K562 (cell line): ENCODE measurements around the gene PCGF6. TPM values are rescaled to one million over a fixed set of nuclear protein-coding genes. Genes with fewer than 3 reads are reported as not detected.

ENCODE experiments used
- ATAC-seq: fragments of 200-7000 bp; cut with Tn5 transposase; 3 replicates; pipeline ENCODE4 v1.9.1; 2020; ENCODE audit warnings: moderate library complexity
- BruUV-seq: library from RNA; stranded (reverse); fragments of 400-500 nt; replicated peaks from 2 replicates; lab custom pipeline; 2021; lab: Mats Ljungman, UMichigan
- CTCF ChIA-PET: fragments of 300-600 bp; formaldehyde crosslinking; extraction: SDS; loops from one replicate; lab custom pipeline; 2021; ENCODE audit warnings: low intra/inter-chr PET ratio; lab: Yijun Ruan, JAX
- POLR2A ChIA-PET: fragments of 300-600, 350-650 bp; sonication (Branson Sonifier 250); formaldehyde crosslinking; extraction: SDS; loops from one replicate; lab custom pipeline; 2021; ENCODE audit warnings: antibody characterized with exemption, inconsistent platforms; lab: Yijun Ruan, JAX
- DNase-seq, 4 experiments: peaks; one replicate each; pipeline versions ENCODE4 v3.0.0 to v3.0.0-alpha.2; 2011 to 2018; ENCODE audit warnings: low spot score in 3 of 4, mixed read lengths in 3 of 4; ENCODE audit errors: extremely low read depth in 1 of 4
- FAIRE-seq: peaks from 2 replicates; lab custom pipeline; 2011; peaks lifted over from hg19 to GRCh38; lab: Jason Lieb, UNC
- H2AFZ ChIP-seq: 2 replicates; pipeline ENCODE4 v1.6.0; 2011; ENCODE audit warnings: low read depth, low read length, control low read depth, inconsistent platforms
- H3K27ac ChIP-seq: fragments of 200-600 bp; 3 replicates; pipeline ENCODE4 v1.8.0; 2011; ENCODE audit warnings: low read depth, mild to moderate bottlenecking, control low read depth, inconsistent platforms, low read length, moderate library complexity, mixed read lengths; ENCODE audit errors: extremely low read depth
- H3K27me3 ChIP-seq, 2 experiments: fragments of 300-600 bp in 1 of 2; 2 replicates in 1 of 2; 3 replicates in 1 of 2; pipeline versions ENCODE4 v1.6.0 to v1.8.0; 2011; ENCODE audit warnings: inconsistent platforms in 2 of 2, low read length in 2 of 2, mild to moderate bottlenecking in 1 of 2, mixed read lengths in 1 of 2, moderate library complexity in 1 of 2; ENCODE audit not compliant: control insufficient read depth in 2 of 2, insufficient read depth in 2 of 2
- H3K36me3 ChIP-seq: fragments of 300-600 bp; 3 replicates; pipeline ENCODE4 v1.8.0; 2011; ENCODE audit warnings: mild to moderate bottlenecking, low read length, inconsistent platforms; ENCODE audit not compliant: control insufficient read depth, insufficient read depth
- H3K4me1 ChIP-seq, 2 experiments: fragments of 200-600 bp in 1 of 2; replicated peaks in 1 of 2; 2 replicates in 1 of 2; 3 replicates in 1 of 2; pipeline versions ENCODE4 v1.5.1 to v1.8.0; 2011; ENCODE audit warnings: inconsistent platforms in 2 of 2, low read length in 2 of 2, mild to moderate bottlenecking in 1 of 2, mixed read lengths in 1 of 2, moderate library complexity in 1 of 2; ENCODE audit not compliant: control insufficient read depth in 2 of 2, insufficient read depth in 2 of 2
- H3K4me2 ChIP-seq: 2 replicates; pipeline ENCODE4 v1.6.1; 2011; ENCODE audit warnings: low read length, control low read depth, inconsistent platforms, mixed read lengths; ENCODE audit not compliant: insufficient read depth
- H3K4me3 ChIP-seq: fragments of 200-600 bp; sonication (generic), shearing (Covaris generic); 2 replicates; pipeline ENCODE4 v1.5.1; 2016; ENCODE audit warnings: control low read depth, inconsistent platforms
- H3K79me2 ChIP-seq: fragments of 200-600 bp; 3 replicates; pipeline ENCODE4 v1.8.0; 2011; ENCODE audit warnings: low read length, inconsistent platforms; ENCODE audit not compliant: control insufficient read depth, insufficient read depth
- H3K9ac ChIP-seq, 2 experiments: 2 replicates each; pipeline versions ENCODE4 v1.6.0 to v1.6.1; 2011; ENCODE audit warnings: low read depth in 2 of 2, low read length in 2 of 2, control low read depth in 1 of 2, inconsistent platforms in 1 of 2, mild to moderate bottlenecking in 1 of 2, mixed read lengths in 1 of 2; ENCODE audit not compliant: insufficient read depth in 1 of 2
- H3K9me1 ChIP-seq: one replicate; pipeline ENCODE4 v1.6.0; 2011; ENCODE audit warnings: inconsistent platforms, mild to moderate bottlenecking, low read length, moderate library complexity; ENCODE audit not compliant: control insufficient read depth, insufficient read depth
- H3K9me3 ChIP-seq: replicated peaks from 2 replicates; pipeline ENCODE4 v1.5.1; 2011; ENCODE audit warnings: low read depth, low read length, inconsistent platforms; ENCODE audit not compliant: control insufficient read depth, insufficient read depth
- H4K20me1 ChIP-seq: replicated peaks from 2 replicates; pipeline ENCODE4 v1.6.1; 2011; ENCODE audit warnings: low read length, inconsistent platforms, mixed read lengths; ENCODE audit not compliant: control insufficient read depth, insufficient read depth
- BACH1 ChIP-seq: fragments of 200-800 bp; sonication (Bioruptor generic); IDR thresholded peaks from 2 replicates; pipeline ENCODE4 v1.6.1; 2016; ENCODE audit warnings: missing genetic modification characterization, missing compliant biosample characterization
- C11orf30 ChIP-seq: fragments of 450-650 bp; IDR thresholded peaks from 2 replicates; pipeline ENCODE4 v1.6.1; 2016; ENCODE audit warnings: low read depth, mild to moderate bottlenecking
- CBX1 ChIP-seq: sonication (generic); IDR thresholded peaks from 2 replicates; pipeline ENCODE4 v1.6.1; 2016; ENCODE audit warnings: antibody characterized with exemption, low read depth, mild to moderate bottlenecking
- ELF4 ChIP-seq: fragments of 450-650 bp; formaldehyde crosslinking; IDR thresholded peaks from 2 replicates; pipeline ENCODE4 v1.4.0; 2022; ENCODE audit warnings: missing genetic modification characterization
- GTF2A2 ChIP-seq: IDR thresholded peaks from 2 replicates; pipeline ENCODE4 v1.6.1; 2016; ENCODE audit warnings: mild to moderate bottlenecking, missing genetic modification characterization, missing compliant biosample characterization
- HNRNPLL ChIP-seq: fragments of 200-400 bp; formaldehyde crosslinking; IDR thresholded peaks from 2 replicates; pipeline ENCODE4 v1.6.1; 2017; ENCODE audit warnings: low read length, low read depth, mild to moderate bottlenecking; ENCODE audit not compliant: poor library complexity, severe bottlenecking
- JUNB ChIP-seq: fragments of 450-650 bp; formaldehyde crosslinking; conservative IDR thresholded peaks from 2 replicates; pipeline ENCODE4 v1.4.0; 2020; ENCODE audit warnings: mild to moderate bottlenecking
- KDM4B ChIP-seq, 2 experiments: fragments of 450-650 bp in 1 of 2; sonication (generic) in 1 of 2; IDR thresholded peaks; 2 replicates each; pipeline ENCODE4 v1.6.1; 2016 to 2017; ENCODE audit warnings: borderline replicate concordance in 2 of 2, antibody characterized with exemption in 1 of 2, low read depth in 1 of 2, mild to moderate bottlenecking in 1 of 2
- POLR2A ChIP-seq: fragments of 450-650 bp; conservative IDR thresholded peaks from 2 replicates; pipeline ENCODE4 v1.6.1; 2016
- SIN3B ChIP-seq: fragments of 450-650 bp; IDR thresholded peaks from 2 replicates; pipeline ENCODE4 v1.6.1; 2017; ENCODE audit warnings: low read depth, mild to moderate bottlenecking, moderate library complexity
- STAT5B ChIP-seq: fragments of 250-450 bp; sonication (Bioruptor Pico); IDR thresholded peaks from 2 replicates; pipeline ENCODE4 v1.8.0; 2021; ENCODE audit warnings: mild to moderate bottlenecking, inconsistent platforms
- YBX1 ChIP-seq: fragments of 450-650 bp; IDR thresholded peaks from 2 replicates; pipeline ENCODE4 v1.7.1; 2016; ENCODE audit warnings: mild to moderate bottlenecking
- ZBED1 ChIP-seq: IDR thresholded peaks from 2 replicates; pipeline ENCODE4 v1.6.1; 2014
- ZBTB1 ChIP-seq: sonication (generic); formaldehyde crosslinking; IDR thresholded peaks from 2 replicates; pipeline ENCODE4 v1.8.1; 2023; ENCODE audit warnings: missing genetic modification reagents, low read depth, mild to moderate bottlenecking, borderline replicate concordance
- ZNF347 ChIP-seq: fragments of 450-650 bp; formaldehyde crosslinking; IDR thresholded peaks from 2 replicates; pipeline ENCODE4 v1.4.0; 2020; ENCODE audit warnings: low read depth, mild to moderate bottlenecking, moderate library complexity
- ZNF445 ChIP-seq: fragments of 250-450 bp; sonication (Bioruptor Pico); IDR thresholded peaks from 2 replicates; pipeline ENCODE4 v1.4.0; 2020; ENCODE audit warnings: low read depth, mild to moderate bottlenecking, moderate library complexity
- WGBS: fragments of 100-300 bp; shearing (Covaris generic); methylation state at CpG from one replicate; pipeline ENCODE4 v1.1.6; 2016; ENCODE audit warnings: low coverage, mixed read lengths; ENCODE audit not compliant: insufficient coverage; ENCODE audit errors: missing lambda C conversion rate; 5-methylcytosine and 5-hydroxymethylcytosine counted together
- in situ Hi-C: fragments of 300-500 bp; cut with MboI; formaldehyde crosslinking; loops from 4 replicates; pipeline ENCODE4 v1.15.0; 2018; ENCODE audit warnings: inconsistent platforms, mixed read lengths
- intact Hi-C: fragments of 100-400 bp; cut with micrococcal nuclease; formaldehyde crosslinking; loops from 2 replicates; pipeline ENCODE4 v1.14.2; 2022
- polyA plus RNA-seq, 8 experiments: library from polyadenylated mRNA; depleted of rRNA in 4 of 8; stranded (reverse) in 5 of 8; unstranded in 3 of 8; fragments of >200 nt; fragmentation: Nextera tagmentation in 2 of 8; fragmentation: Illumina TruSeq in 1 of 8; extraction: Ambion mirVana in 2 of 8; extraction: Trizol in 1 of 8; gene quantifications; 2 replicates each; pipeline versions ENCODE4 v1.2.1 to v1.2.3, GENCODE V29; 2011 to 2014; ENCODE audit warnings: inconsistent platforms in 1 of 8, missing spikeins in 1 of 8
- total RNA-seq, 7 experiments: library from RNA; depleted of rRNA in 6 of 7; stranded (reverse); fragments of >200 nt in 6 of 7; fragmentation: Illumina TruSeq in 2 of 7; extraction: Trizol in 2 of 7; gene quantifications; 2 replicates each; pipeline versions ENCODE4 v1.2.1 to v1.2.3, GENCODE V29; 2011 to 2021; ENCODE audit warnings: low replicate concordance in 1 of 7
- TF ChIP-seq, protein P1 (sequence below): sonication (generic); formaldehyde crosslinking; IDR thresholded peaks from 2 replicates; pipeline ENCODE4 v1.8.0; 2022; ENCODE audit warnings: missing genetic modification reagents, mild to moderate bottlenecking, moderate library complexity, borderline replicate concordance
- TF ChIP-seq, protein P2 (sequence below): fragments of 250-450 bp; sonication (Bioruptor Pico); IDR thresholded peaks from 2 replicates; pipeline ENCODE4 v1.5.0; 2021; ENCODE audit warnings: mild to moderate bottlenecking, moderate library complexity
- TF ChIP-seq, protein P3 (sequence below): fragments of 250-450 bp; sonication (Bioruptor Pico); IDR thresholded peaks from 2 replicates; pipeline ENCODE4 v1.6.1; 2021; ENCODE audit warnings: mild to moderate bottlenecking

PCGF6 gene
- total and polyA plus RNA-seq, 9 of the 15 experiments (the other 6 are each of a cell fraction or from before 2014, with no cell fraction given), result 8.4 to 24.6 (median 20.6) TPM

GRCh38 chr10:103254538-103255325 lies 96.2 kb downstream of the PCGF6 start:
- Histone ChIP-seq H3K27me3 (no peaks in the 10 kb centered on the region), H3K27ac (no peak overlapping the region), H3K9ac (no peak overlapping the region), H3K4me1 (peaks cover 0 to 4% of the 10 kb centered on the region in 2 experiments; a peak in 3 of 5 replicates), H3K4me2 (no peak overlapping the region), H3K9me1 (no peaks in the 10 kb centered on the region), H3K9me3 (no peaks in the 10 kb centered on the region), H4K20me1 (no peaks in the 10 kb centered on the region), H3K79me2 (no peaks in the 10 kb centered on the region), H2AFZ (no peak overlapping the region), H3K4me3 (no peak overlapping the region), H3K36me3 (no peaks in the 10 kb centered on the region)
- in situ Hi-C loops (no loop called here), intact Hi-C loops (no loop called here)
- ChIA-PET POLR2A (interaction anchor here (0.6 kb wide), 1 partner anchor 349 kb away, joined by 3 read pairs; no protein-coding TSS in a partner anchor), CTCF (no interaction called here)
- DNase-seq (peak in 2 of 4 experiments; percentile 24 to 65), ATAC-seq (peak; percentile 91), FAIRE-seq (peak; percentile 91)
- BruUV-seq, result no TSS peak
- 0% methylated on average over 2 of the region's 4 CpGs for WGBS
- TF ChIP-seq, protein P1, sequence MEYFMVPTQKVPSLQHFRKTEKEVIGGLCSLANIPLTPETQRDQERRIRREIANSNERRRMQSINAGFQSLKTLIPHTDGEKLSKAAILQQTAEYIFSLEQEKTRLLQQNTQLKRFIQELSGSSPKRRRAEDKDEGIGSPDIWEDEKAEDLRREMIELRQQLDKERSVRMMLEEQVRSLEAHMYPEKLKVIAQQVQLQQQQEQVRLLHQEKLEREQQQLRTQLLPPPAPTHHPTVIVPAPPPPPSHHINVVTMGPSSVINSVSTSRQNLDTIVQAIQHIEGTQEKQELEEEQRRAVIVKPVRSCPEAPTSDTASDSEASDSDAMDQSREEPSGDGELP (CRISPR knock-in tag), result no peak
- TF ChIP-seq JUNB (CRISPR knock-in tag) (no peak), ELF4 (no peak), CBX1 (no peak), ZNF445 (no peak), BACH1 (no peak), YBX1 (no peak), ZBTB1 (no peak), POLR2A (no peak), KDM4B (IDR thresholded peaks at IDR 0.05; ENCODE audit: borderline replicate concordance in 2 of 2, low read depth in 1 of 2) (no peak), GTF2A2 (tag) (no peak), STAT5B (CRISPR knock-in tag) (no peak), HNRNPLL (no peak), SIN3B (no peak), ZBED1 (no peak), C11orf30 (peak; percentile 69), ZNF347 (CRISPR knock-in tag) (no peak)
- TF ChIP-seq, protein P2, sequence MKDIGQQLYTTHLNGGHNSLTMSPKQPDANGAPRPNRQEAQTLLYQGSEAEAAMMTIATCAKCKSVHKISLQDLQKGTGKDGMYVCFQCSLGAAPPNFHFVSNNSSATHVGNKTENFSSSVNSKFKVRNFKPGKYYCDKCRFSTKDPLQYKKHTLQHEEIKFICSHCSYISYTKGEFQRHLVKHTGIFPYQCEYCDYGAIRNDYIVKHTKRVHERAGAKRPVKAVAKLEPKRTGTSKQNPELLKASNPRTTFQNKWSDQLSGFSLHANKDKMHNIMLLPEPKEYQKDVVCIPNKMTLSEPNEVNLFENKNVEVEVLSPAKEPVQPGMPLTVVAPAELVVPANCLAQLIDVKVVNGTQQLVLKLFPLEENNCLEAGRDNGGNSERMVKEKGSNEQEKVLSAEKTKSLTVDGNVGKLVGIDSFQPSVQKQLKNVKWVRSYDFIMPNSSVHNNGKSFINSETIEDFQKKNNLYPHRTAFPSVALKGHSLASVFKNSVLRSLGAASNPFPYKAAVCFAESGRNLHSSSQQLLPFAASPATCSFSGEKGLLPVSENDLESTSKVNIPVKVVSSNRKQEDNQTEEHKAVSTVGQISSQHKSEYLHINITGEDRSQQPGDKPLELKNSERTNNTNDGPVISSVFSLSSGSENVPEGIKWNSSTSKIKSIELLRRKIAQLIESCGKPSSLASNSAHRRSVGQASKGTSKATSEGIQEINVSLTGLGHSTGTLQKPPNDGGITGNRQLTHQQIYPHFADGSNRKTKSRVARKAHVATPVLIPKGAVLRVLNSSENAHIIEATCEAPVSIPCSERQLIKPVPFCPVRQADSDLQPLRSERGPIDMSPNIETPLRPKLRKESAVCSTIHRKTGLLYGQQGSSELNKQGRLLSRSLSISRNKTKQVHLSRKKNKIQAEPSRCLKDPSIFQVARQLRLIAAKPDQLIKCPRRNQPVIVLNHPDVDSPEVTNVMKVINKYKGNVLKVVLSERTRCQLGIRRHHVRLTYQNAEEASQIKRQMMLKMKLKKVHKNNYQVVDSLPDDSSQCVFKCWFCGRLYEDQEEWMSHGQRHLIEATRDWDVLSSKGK (CRISPR knock-in tag), result no peak
- TF ChIP-seq, protein P3, sequence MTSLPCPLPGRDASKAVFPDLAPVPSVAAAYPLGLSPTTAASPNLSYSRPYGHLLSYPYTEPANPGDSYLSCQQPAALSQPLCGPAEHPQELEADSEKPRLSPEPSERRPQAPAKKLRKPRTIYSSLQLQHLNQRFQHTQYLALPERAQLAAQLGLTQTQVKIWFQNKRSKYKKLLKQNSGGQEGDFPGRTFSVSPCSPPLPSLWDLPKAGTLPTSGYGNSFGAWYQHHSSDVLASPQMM (CRISPR knock-in tag), result no peak
